A549 (cell line): ENCODE measurements around the gene DLX1.

ENCODE experiments used
- CEBPB ChIP-seq, 2 experiments: fragments of >200 bp in 1 of 2; sonication (Bioruptor Twin) in 1 of 2; formaldehyde crosslinking in 1 of 2; IDR thresholded peaks; 2 replicates each; pipeline ENCODE4 v1.6.1; 2012 to 2016
- CHD4 ChIP-seq: fragments of 200-600 bp; sonication (generic); IDR thresholded peaks from 2 replicates; pipeline ENCODE4 v1.6.1; 2016; ENCODE audit warnings: antibody characterized with exemption, mild to moderate bottlenecking, borderline replicate concordance
- KDM1A ChIP-seq: fragments of 200-600 bp; sonication (generic); IDR thresholded peaks from 2 replicates; pipeline ENCODE4 v1.6.1; 2016; ENCODE audit warnings: low read depth, mild to moderate bottlenecking
- NR3C1 ChIP-seq: fragments of >200 bp; sonication (Bioruptor Twin); formaldehyde crosslinking; IDR thresholded peaks from 3 replicates; pipeline ENCODE4 v1.6.1; 2017
- POLR2A ChIP-seq: IDR thresholded peaks from 2 replicates; pipeline ENCODE4 v1.6.1; 2012; ENCODE audit warnings: mild to moderate bottlenecking, low read length
- TF ChIP-seq, protein P1 (sequence below): fragments of 200-600 bp; sonication (generic); IDR thresholded peaks from 2 replicates; pipeline ENCODE4 v1.6.1; 2016; ENCODE audit warnings: antibody characterized with exemption, mild to moderate bottlenecking, moderate library complexity
- TF ChIP-seq, protein P2 (sequence below): fragments of >200 bp; sonication (Bioruptor Twin); formaldehyde crosslinking; IDR thresholded peaks from 3 replicates; pipeline ENCODE4 v1.5.1; 2016

DNA sequence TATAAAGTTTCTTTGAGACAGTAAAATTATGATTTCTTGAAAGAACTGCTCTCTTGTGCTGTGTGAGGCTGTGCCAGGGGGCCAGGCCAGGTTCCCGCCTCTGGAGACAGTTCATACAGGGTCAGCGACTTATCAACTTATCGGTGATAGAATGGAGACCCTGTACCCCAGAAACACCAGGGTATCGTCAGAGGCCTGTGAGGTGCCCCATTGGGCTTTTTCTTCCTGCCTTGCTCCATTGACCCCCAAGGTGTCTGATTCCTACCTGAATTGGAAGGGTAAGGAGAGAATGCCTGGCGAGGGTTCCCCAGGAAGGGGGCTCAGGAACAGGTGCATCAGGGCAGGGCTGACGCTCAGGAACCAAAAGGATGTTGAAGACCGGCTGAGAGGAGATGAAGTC, 4.3 kb downstream of the DLX1 start:
- TF ChIP-seq POLR2A, result no peak
- TF ChIP-seq KDM1A, result no peak
- no peak for TF ChIP-seq NR3C1
- TF ChIP-seq, protein P1, sequence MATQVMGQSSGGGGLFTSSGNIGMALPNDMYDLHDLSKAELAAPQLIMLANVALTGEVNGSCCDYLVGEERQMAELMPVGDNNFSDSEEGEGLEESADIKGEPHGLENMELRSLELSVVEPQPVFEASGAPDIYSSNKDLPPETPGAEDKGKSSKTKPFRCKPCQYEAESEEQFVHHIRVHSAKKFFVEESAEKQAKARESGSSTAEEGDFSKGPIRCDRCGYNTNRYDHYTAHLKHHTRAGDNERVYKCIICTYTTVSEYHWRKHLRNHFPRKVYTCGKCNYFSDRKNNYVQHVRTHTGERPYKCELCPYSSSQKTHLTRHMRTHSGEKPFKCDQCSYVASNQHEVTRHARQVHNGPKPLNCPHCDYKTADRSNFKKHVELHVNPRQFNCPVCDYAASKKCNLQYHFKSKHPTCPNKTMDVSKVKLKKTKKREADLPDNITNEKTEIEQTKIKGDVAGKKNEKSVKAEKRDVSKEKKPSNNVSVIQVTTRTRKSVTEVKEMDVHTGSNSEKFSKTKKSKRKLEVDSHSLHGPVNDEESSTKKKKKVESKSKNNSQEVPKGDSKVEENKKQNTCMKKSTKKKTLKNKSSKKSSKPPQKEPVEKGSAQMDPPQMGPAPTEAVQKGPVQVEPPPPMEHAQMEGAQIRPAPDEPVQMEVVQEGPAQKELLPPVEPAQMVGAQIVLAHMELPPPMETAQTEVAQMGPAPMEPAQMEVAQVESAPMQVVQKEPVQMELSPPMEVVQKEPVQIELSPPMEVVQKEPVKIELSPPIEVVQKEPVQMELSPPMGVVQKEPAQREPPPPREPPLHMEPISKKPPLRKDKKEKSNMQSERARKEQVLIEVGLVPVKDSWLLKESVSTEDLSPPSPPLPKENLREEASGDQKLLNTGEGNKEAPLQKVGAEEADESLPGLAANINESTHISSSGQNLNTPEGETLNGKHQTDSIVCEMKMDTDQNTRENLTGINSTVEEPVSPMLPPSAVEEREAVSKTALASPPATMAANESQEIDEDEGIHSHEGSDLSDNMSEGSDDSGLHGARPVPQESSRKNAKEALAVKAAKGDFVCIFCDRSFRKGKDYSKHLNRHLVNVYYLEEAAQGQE, result no peak
- TF ChIP-seq, protein P2, sequence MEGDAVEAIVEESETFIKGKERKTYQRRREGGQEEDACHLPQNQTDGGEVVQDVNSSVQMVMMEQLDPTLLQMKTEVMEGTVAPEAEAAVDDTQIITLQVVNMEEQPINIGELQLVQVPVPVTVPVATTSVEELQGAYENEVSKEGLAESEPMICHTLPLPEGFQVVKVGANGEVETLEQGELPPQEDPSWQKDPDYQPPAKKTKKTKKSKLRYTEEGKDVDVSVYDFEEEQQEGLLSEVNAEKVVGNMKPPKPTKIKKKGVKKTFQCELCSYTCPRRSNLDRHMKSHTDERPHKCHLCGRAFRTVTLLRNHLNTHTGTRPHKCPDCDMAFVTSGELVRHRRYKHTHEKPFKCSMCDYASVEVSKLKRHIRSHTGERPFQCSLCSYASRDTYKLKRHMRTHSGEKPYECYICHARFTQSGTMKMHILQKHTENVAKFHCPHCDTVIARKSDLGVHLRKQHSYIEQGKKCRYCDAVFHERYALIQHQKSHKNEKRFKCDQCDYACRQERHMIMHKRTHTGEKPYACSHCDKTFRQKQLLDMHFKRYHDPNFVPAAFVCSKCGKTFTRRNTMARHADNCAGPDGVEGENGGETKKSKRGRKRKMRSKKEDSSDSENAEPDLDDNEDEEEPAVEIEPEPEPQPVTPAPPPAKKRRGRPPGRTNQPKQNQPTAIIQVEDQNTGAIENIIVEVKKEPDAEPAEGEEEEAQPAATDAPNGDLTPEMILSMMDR, result no peak
- TF ChIP-seq CHD4, result no peak
- TF ChIP-seq CEBPB (IDR thresholded peaks at IDR 0.05), result no peak
